HL-60 (cell line): ENCODE measurements around the gene SLC1A1.

Source experiments
- DNase-seq, 2 experiments: peaks; one replicate each; pipeline ENCODE4 v3.0.0-alpha.2; 2010 to 2020; ENCODE audit warnings: low read depth in 1 of 2, low spot score in 1 of 2
- H3K27ac ChIP-seq: fragments of 250-450 bp; sonication (Bioruptor Pico); replicated peaks from 2 replicates; pipeline ENCODE4 v1.5.1; 2020; ENCODE audit warnings: mild to moderate bottlenecking, moderate library complexity
- H3K27me3 ChIP-seq: fragments of 250-450 bp; sonication (Bioruptor Pico); 2 replicates; pipeline ENCODE4 v1.5.1; 2021; ENCODE audit warnings: mild to moderate bottlenecking, moderate library complexity; ENCODE audit not compliant: insufficient read depth, poor library complexity, severe bottlenecking
- H3K4me3 ChIP-seq: replicated peaks from 2 replicates; pipeline ENCODE4 v1.5.1; 2011; ENCODE audit warnings: mild to moderate bottlenecking, control low read depth, low read length; ENCODE audit not compliant: insufficient read depth
- GABPA ChIP-seq: IDR thresholded peaks from 2 replicates; pipeline ENCODE4 v1.6.1; 2012; ENCODE audit warnings: low read depth
- POLR2AphosphoS5 ChIP-seq: IDR thresholded peaks from 2 replicates; pipeline ENCODE4 v1.6.1; 2012; ENCODE audit warnings: low read depth
- SPI1 ChIP-seq: IDR thresholded peaks from 2 replicates; pipeline ENCODE4 v1.6.1; 2012; ENCODE audit warnings: low read depth, mild to moderate bottlenecking, borderline replicate concordance
- TF ChIP-seq, protein P1 (sequence below): IDR thresholded peaks from 2 replicates; pipeline ENCODE4 v1.6.1; 2012; ENCODE audit warnings: low read depth; ENCODE audit not compliant: insufficient replicate concordance
- TF ChIP-seq, protein P2 (sequence below): IDR thresholded peaks from one replicate; pipeline ENCODE4 v1.5.1; 2011; ENCODE audit warnings: low read length, control low read depth, inconsistent platforms; ENCODE audit not compliant: insufficient read depth

SLC1A1 gene

DNA sequence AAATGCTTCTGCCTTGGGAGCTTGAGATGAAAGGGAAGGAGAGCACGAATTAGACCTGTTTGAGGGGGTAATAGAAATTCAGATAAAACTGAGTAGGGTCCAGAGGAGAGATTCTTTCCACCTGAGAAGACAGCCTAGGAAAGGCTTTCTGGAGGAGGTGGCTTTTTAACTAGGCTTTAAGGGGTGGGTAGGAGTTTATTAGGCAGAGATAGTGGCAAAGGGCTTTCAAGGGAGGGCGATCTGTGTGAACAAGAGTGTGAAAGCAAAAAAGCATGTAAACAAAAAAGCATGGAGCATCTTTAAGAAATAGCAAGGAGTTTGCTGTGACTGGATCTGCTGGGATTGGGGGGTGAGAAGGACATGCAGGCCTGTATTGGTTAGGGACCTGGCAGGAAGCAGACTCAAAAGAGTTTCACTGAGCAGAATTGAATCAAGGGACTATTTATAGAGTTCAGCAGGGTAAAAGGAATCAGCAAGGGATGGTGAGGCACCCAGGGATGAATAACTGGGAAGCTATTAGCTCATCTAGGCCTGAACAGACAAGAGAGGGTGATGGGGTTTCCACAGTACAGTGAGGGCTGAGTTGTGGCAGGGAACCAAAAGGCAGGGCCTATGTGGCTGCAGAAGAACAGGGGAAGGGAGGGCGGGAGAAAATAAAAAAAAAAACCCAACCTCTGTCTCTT is 18.8 kb downstream of the SLC1A1 start:
- no peak for DNase-seq
- Histone ChIP-seq H3K27me3 (no peaks in the 10 kb centered on the region), H3K4me3 (no peak overlapping the region), H3K27ac (no peak overlapping the region)
- TF ChIP-seq, protein P1, sequence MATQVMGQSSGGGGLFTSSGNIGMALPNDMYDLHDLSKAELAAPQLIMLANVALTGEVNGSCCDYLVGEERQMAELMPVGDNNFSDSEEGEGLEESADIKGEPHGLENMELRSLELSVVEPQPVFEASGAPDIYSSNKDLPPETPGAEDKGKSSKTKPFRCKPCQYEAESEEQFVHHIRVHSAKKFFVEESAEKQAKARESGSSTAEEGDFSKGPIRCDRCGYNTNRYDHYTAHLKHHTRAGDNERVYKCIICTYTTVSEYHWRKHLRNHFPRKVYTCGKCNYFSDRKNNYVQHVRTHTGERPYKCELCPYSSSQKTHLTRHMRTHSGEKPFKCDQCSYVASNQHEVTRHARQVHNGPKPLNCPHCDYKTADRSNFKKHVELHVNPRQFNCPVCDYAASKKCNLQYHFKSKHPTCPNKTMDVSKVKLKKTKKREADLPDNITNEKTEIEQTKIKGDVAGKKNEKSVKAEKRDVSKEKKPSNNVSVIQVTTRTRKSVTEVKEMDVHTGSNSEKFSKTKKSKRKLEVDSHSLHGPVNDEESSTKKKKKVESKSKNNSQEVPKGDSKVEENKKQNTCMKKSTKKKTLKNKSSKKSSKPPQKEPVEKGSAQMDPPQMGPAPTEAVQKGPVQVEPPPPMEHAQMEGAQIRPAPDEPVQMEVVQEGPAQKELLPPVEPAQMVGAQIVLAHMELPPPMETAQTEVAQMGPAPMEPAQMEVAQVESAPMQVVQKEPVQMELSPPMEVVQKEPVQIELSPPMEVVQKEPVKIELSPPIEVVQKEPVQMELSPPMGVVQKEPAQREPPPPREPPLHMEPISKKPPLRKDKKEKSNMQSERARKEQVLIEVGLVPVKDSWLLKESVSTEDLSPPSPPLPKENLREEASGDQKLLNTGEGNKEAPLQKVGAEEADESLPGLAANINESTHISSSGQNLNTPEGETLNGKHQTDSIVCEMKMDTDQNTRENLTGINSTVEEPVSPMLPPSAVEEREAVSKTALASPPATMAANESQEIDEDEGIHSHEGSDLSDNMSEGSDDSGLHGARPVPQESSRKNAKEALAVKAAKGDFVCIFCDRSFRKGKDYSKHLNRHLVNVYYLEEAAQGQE, result no peak
- TF ChIP-seq GABPA (no peak), POLR2AphosphoS5 (no peak), SPI1 (no peak)
- TF ChIP-seq, protein P2, sequence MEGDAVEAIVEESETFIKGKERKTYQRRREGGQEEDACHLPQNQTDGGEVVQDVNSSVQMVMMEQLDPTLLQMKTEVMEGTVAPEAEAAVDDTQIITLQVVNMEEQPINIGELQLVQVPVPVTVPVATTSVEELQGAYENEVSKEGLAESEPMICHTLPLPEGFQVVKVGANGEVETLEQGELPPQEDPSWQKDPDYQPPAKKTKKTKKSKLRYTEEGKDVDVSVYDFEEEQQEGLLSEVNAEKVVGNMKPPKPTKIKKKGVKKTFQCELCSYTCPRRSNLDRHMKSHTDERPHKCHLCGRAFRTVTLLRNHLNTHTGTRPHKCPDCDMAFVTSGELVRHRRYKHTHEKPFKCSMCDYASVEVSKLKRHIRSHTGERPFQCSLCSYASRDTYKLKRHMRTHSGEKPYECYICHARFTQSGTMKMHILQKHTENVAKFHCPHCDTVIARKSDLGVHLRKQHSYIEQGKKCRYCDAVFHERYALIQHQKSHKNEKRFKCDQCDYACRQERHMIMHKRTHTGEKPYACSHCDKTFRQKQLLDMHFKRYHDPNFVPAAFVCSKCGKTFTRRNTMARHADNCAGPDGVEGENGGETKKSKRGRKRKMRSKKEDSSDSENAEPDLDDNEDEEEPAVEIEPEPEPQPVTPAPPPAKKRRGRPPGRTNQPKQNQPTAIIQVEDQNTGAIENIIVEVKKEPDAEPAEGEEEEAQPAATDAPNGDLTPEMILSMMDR, result no peak

DNA sequence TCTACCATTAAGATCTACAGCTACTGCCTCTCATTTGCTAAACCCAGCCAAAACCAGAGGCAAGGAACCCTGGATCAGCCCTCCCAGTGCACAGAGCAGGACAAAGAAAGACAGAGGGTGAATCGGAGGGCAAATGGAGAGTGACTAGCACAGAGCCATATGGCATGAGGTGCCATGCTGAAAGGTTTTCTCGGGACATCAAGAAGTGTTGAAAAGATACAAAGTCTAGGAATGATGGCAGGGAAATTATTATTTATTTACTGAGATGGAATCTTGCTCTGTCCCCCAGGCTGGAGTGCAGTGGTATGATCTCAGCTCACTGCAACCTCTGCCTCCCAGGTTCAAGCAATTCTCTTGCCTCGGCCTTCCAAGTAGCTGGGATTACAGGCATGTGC is 19.3 kb downstream of the SLC1A1 start:
- TF ChIP-seq, protein P1, result no peak
- TF ChIP-seq POLR2AphosphoS5, result no peak
- no peak for TF ChIP-seq GABPA
- no peak for TF ChIP-seq SPI1
- TF ChIP-seq, protein P2, result no peak
- Histone ChIP-seq H3K27ac (no peak overlapping the region), H3K4me3 (no peak overlapping the region), H3K27me3 (no peaks in the 10 kb centered on the region)
- no peak for DNase-seq

DNA sequence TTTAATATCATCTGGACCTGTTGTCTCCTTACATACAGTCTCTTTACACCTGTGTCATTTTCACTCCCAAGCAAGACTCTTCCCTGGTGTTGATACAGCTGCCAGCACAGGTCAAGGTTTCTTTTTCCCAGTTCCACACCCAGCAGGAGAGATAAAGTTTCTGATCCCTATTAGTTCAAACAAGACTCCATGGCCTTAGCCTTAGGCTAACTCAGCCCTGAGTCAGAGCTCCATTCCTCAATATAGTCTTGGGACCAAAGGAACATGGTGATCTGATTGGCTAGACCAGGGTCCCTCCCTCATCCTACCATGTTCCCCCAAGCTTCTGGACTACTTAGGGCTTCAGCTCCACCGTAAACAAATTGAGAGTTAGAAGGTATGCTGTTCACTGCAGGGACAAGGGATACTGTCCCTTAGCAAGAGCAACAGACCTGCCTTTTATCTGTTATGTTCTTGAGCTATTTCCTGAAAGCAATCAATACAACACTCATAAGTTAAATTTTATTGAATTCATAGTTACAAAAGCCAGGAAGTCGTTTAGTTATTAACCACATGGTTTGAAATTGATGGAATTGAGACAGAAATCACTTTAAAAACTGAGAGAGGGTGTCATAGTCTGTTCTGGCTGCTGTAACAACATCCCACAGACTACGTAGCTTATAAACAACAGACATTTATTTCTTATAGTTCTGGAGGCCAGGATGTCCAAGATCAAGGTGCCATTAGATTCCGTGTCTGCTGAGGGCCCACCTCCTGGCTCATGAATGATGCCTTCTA is 20.5 kb downstream of the SLC1A1 start:
- Histone ChIP-seq H3K27ac (no peak overlapping the region), H3K4me3 (no peak overlapping the region), H3K27me3 (no peaks in the 10 kb centered on the region)
- DNase-seq, result no peak
- no peak for TF ChIP-seq GABPA

DNA sequence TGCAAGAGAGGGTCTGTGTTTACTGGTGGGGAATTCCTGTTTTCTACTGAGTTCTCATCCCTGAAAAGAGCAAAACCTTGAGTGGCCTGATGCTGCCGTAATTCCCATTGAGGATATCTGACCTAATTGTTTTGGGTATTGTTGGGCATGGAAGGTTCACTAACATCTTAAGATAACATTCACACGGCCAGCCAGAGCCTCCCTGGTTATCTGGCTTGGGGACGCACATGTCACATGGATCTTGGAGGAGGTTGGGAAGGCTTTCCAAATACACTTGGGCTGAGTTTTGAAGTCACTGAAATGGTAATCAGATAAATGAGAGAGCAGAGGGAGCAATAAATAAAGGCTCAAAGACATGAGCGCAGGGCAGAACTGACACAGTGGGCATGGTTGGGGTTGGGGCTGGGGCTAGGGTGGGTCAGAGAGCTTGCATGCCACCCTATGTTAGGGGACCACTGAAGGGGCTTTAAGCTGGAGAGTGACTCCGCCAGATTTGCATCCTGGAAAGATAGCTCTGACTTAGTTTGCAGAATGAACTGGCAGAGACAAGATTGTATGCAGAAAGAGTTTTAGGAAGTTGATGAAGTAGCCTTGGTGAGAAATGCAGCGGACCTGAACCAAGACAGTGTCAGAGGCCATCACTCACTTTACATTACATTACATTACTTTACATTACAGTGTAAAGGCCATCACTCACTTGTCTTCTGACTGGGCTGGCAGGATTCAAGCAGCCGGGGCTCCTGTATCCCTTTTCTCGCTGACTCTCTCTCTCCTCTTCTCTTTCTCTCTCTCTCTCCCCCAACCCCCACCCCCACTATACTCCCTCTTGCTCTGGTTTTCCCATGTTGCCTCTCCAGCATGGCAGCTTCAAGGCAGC is 24.2 kb downstream of the SLC1A1 start:
- Histone ChIP-seq H3K4me3 (no peak overlapping the region), H3K27me3 (no peaks in the 10 kb centered on the region), H3K27ac (no peak overlapping the region)
- TF ChIP-seq, protein P2, result no peak
- TF ChIP-seq SPI1, result no peak
- TF ChIP-seq GABPA, result no peak
- TF ChIP-seq, protein P1, result no peak
- TF ChIP-seq POLR2AphosphoS5, result no peak
- DNase-seq, result no peak
